Measurements from ENCODE around the gene TRABD2B.
A peak's percentile ranks its signal among the peaks of the same experiment; 100 is the strongest.

Gene TRABD2B

DNA sequence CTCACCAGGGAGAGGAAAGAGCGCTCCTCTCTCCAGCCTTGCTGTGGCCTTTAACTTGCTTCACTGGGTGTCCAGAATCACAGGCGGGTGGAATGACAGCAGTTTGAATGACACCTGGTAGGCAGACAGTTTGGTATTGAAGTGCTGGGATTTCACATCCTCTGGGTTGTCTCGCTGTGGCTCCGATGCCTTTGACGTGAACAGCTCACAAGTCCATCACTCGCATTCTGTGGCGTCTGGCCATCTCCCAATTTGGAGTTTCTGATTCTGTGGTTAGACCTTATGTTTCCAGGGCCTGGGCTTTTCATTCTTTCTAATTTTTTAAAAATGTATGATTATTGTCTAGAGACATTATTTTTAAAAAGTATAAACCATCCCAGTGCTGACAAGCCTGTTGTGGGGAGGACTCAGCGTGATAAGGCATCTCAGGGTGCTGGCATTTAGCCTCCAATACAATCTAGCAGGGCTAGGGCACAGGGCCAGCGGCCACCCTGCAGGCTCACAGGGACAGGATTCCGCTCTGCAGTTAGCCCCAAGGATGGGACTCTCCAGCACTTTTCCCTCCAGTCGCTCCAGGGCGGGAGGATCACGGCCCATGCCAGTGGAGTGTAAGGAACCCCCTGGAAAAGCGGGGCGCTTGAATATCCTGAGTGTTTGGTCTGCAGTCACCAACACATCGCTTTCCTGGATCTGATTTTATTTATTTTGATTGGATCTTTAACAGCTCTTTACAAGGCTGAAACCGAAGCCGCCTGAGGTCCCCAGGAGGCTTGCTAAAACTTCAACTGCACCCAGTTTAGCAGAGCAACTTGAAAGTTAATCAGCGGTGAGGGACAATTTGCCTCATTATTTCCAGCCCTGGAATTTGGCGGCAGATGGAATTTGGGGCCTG, 178.3 kb downstream of the TRABD2B start:
- DNase-seq, result no peak

DNA sequence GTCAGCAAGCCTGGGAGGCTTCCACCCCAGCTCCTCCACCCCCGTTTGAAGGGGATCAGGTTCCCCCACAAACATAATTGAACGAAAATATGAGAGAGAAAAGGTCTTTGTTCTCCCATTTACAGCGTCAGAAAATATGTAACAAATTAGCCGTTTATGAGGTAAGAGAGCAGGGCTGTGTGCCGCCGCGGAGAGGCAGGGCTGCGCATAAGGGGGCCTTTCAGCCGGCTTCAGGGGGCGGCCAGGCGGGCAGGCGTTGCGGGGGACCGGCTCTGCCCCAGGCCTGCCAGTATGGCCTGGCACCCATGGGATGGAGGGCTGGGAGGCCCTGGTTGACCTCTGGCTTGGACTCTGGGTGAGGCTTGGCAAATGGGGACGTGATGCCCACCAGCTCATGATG, 179.3 kb downstream of the TRABD2B start:
- no peak for DNase-seq

DNA sequence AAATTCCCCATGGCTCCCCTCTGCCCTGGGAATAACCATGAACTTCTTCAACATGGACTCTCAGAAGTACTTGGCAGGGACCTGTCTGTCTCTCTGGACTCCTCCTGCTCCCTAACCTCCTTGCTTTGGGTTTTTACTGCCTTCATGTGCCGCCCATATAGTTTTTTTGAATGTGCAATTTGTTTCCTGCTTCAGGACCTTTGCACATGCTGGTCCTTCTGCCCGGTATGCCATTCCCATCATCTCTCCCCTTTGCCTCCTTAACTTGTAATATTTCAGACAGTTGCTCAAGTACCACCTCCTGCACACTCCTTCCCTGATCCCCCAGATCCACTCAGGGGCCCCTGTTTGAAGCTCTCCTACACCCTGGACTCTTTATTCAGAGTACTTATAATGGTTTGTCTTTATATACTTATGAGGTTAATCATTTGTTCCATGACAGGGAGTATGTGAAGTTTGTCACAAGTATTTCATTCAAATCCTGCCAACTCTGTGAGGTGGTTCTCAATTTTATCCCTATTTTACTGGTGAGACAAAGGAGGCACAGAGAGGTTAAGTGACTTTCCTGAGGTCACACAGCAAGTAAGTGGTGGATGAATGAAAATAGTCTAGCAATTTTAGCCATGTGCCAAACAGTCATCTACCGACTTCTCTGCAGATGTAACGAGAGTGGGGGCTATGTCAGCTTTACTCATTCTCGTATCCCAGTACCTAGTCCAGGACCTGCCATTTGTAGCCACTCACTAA, 180.7 kb downstream of the TRABD2B start:
- no peak for DNase-seq

DNA sequence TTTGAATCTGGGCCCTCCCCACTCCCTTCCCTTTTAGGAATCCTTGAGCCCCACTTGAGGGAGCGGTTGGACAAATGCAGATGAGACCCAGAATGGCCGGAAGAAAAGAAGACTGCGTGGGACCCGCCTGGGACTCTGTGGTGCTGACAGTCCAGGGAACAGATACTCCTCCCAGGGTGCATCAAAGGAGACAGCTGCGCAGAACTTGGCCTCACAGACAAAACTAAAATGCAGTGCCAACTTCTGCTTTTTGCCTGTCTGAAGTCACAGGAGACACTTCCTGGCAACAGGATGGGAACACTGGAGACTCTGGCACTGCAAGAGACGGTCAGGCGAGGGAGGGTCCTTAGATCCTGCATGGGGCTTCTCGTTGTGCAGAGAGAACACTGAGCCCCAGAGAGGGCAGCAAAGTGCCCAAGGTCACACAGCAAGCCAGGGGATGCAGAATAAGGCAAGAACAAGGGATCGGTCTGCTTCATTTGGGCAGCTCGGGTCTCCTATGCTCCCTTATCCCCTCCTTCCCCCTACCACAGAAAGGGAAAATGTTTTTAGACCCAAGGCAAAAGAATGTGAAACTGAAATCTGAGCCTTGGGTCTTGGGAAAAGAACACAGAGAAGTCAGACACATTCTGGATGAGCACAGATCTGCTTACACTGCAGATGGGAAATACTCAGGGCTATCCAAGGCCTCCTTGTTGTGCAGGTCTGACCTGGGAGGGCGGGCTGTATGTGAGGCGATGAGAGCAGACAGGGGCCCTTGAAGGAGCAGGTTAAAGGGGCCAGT, 182.4 kb downstream of the TRABD2B start:
- DNase-seq, result no peak

DNA sequence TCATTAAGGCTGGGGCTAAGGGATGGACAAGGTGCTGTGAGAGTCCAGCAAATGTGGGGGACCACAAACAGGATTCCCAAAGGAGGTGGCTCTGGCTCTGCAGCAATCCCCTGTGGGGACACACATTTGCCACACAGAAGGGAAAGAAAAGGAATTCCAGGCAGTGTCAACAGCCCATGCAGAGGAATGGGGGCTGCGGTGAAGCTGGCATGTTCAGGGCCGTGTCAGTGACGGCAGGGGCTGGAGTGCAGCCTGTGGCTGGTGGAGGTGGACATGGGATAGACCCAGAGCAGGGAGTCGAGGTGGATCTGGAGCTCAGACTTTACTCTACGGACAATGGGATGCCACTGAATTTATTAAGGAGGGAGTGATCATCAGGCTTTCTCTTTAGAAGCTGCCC, 183.2 kb downstream of the TRABD2B start:
- no peak for DNase-seq

DNA sequence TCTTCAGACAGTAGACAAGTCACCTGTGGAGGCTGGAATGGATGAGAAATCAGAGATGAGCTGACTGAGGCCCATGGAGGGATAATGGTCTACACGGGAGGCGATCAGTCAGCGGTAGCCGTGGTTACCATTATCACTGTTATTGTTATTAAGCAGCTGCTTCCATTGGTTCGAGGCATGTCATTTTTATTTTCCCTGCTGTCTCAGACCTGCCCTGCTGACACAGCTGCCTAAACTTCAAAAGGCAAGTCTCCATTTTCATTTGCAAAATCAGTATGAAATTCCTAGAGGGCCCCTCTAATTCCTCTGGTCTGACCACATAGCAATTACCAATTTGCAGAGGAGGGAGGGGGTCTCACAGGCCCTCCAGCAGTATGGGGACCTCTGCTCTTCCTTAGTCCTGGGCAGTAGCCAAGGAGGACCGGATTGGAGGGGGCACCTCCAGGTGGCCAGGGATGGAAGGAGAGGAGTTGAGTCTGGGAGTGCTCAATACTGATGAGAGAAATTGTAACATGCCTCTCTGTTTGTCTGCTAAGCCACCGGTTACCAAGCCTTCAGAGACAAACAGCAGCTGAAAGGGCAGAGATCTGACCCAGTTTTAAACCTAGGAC, 184.2 kb downstream of the TRABD2B start:
- no peak for DNase-seq

DNA sequence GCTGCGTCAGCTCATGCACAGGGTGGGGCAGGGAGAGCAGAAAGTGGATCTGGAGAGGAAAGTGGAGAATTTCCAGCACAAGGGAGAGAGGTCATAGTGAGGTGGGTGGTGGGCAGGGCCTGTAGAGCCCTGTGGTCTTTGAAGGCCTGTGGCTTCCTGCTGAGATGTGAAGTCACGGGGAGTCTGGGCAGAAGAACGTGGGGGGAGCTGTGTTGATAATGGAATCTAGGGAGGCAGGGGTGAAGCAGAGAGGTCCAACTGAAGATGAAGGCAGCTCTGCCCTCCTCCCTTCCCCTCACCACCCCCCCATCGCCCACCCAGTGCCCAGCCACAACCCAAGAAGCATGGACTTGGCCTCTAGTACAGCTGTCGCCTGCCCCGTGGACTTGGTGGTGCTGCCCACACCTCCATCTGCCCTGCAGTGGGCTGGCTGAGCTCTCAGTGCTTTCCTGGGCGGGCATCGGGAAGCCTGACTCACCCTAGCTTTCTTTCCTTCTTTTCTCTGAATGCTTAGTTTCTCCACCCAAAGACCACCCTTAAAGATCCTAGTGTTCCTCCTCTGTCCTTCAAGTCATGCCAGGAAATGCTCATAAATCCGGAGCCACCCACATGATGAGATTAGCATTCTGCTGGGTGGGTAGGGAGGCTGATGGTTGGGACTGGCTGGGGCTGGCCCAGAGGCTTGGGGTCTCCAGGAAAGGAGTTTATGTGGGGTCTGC, 186.1 kb downstream of the TRABD2B start:
- DNase-seq, result no peak

DNA sequence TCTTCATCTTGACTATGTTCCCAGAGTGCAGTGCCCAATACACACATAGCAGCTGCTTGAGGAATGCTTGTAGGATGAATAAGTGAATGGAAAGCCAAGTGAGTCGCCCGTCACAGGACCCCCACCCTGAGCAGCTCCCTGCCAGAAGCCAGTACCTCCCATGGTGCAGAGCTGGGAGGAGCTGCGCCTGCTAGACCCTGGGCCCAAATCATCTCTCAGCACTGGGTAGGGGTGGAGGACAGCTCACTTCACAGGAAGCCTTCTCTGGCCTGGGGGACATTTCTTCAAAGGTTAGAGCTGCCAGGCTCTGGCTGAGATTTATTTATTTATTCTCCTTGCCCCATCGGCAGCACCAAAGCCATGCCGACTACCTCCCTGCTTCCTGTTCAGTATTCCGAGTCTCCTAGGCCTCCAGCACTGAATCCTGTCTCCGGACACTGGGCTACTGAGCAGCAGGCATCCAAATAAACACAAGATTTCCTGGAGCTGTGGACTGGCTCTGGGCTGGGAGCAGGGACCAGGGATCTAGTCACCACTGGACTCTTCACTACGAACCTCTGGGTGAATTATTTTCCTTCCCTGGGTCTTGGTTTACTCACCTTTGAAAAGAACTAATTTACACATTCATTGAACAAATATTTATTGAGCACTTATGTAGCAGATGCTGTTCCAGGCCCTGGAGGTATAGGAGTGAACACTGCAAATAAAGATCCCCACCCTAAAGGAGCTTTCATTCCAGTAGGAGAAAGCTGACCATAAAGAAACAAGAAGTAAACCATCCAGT, 187.7 kb downstream of the TRABD2B start:
- DNase-seq, result no peak

DNA sequence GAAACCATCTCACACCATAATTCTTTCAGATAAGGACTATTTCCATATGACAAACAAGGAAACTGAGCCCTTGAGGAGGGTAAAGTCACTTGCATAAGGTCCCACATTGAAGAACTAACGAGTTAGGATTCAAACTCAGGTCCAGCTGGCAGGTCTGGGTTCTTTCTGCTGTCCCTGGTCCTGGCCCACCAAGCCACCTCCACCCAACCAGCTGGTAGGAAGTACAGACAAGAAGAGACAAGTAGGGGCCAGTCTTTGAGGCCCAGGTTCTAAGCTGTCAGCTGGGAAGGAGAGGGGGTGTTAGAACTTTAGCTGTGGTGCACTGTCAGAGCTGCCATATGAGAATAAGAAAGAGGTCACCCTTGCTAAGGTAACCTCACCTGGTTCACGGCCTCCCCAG, 188.6 kb downstream of the TRABD2B start:
- DNase-seq, result no peak

DNA sequence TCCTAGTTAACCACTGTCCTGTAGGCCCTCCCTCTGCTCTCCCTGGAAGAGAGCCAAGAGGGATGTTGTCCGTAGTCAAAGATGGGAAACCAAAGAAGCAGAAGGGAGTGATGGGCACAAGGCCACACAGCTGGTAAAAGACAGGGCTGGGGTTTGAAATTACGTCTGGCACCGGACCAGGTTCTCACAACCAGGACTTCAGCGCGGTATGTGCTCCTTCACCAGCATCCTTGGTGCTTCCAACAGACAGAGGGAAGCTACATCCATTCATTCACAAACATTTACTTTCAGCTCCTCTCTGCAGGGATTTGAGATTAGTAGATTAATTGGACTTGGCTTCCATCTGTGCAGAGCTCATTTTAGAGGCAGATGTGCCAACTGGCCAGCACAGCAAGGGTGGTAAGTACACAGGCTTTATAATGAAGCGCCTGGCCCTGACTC, 191.2 kb downstream of the TRABD2B start:
- peak; percentile 31 for DNase-seq

DNA sequence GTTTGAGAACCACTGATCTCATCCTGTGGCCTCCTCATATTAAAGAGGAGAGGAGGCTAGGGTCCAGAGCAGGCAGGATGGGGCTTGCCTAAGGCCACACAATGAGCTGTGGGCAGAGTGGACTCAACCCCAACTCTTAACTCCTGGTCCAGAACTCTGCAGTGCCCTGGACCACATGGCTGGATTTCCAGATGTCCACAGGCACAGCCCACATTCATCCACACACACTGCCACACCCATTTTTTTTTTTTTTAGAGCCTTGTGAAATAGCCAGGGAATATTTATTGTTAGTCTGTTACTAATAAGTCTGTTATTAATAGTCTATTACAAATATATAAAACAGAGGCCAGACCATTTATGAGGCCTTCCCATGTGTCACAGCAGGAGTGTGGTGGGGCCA, 192.2 kb downstream of the TRABD2B start:
- DNase-seq, result no peak

DNA sequence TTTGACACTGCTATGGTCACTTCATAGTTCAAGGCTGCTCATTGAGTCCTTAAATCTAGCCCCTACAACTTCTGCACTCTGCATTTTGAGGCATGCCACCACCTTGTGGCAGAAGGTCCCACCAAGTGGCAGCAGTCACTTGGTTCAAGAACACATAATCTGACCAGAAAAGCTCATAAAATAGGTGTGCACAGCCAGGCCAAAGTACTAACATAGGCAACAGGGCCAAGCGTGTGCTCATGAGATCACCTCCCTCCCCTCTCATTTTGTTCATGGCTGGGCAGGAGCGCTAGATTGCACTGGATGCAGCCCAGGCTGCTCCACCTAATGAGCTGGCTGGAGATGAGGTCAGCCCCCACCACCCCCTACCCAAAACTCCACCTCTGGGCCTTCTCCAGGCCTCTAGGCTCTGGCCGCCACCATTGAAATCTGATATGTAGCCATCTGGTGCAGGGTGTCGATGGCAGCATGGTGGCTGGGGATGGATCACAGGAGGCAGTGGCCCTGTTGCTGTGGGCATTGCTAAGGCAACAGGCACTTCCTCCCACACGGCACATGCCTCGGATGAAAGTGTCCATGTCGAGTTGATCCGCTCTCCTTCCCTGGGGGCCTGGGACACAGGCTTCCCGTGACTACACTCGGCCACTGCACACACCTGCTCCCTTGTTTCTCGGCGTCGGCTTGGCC, 193.2 kb downstream of the TRABD2B start:
- no peak for DNase-seq

DNA sequence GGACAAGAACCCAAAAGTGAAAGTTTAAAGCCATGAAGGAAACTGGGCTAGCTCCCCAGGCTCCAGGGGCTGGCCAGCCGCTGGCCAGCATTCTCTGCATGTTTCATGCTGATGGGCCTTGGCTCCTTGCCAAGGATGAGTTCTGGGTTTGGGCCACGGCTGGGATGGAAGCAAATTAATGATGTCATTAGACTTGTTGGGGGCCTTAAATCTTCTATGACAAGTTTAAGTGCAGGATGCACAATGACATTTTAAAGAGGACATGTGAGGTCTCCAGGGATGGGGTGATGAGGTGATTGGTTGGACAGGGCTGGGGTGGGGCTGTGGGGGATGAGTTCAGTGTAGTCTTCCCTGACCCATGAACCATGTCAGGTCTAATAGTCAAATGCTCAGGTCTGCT, 199.6 kb downstream of the TRABD2B start:
- no peak for DNase-seq

DNA sequence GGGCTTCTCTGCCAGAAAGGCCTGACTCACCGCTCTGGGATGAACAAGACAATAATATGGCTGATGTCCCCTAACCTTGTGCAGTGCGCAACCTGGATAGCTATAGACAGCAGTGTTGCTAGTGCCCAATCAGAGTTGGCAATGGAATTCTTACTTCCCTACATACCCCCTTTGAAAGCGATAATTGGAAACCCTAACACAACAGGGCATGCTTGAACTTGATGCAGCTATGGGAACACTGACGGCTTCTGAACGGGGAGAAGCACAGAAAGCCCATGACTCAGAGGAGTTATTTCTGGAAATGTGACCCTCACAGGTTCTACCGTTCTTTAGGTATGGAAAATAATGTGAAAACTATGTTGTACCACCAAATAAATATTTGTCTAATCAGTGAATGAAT, 200.6 kb downstream of the TRABD2B start:
- no peak for DNase-seq

DNA sequence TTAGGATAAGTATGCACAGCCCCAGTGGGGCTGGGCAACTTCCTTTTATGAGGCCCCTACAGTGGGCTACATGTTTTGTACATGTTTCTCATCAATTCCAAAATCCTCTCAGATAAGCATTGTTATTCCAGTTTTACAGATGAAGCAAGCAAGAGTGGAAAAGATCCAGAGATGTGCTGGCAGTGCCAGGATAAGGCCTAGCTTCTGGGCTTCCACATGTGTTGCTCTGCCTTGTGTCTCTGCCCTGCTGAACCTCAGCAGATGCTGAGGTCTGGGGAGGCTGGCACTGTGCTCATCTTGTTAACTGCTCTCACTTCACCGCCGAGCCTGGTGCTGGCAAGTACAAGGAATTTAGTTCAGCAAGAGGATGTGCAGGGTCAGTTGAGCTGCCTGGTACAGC, 202.1 kb downstream of the TRABD2B start:
- no peak for DNase-seq

DNA sequence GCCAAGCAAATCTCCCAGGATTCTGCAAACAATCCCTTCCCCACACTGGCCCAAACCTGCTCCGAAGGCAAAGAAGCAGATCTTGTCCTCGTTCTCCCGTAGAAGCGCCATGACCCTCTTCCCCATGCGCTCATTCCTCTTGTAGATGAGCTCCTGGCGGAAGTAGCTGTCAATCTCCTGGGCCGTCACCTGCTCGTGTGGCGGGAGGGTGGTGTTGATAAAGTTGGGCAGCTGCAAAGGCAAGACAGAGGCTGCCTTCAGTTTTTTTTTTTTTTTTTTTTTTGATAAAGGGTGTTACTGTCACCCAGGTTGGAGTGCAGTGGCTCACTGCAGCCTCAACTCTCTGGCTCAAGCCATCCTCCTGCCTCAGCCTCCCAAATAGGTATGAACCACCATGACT, 202.7 kb downstream of the TRABD2B start:
- no peak for DNase-seq

DNA sequence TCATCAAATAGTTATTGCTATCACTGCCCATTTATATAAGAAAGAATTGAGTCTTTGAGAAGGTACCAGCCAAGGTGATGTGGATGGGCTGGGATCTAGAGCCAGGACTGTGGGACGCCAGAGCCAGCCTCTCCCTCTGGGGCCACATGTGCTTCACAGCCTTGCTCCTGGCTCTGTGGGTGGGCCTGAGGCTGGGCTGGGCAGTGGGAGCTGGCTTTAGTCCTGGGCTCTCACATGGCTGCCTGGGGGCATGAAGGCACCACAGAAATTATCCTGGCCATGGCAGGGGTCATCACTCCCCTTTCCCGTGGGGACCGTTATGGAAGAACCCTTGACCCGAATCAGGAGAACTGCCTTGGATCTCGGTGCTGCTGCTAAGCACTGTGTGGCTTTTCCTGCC, 203.1 kb downstream of the TRABD2B start:
- no peak for DNase-seq

DNA sequence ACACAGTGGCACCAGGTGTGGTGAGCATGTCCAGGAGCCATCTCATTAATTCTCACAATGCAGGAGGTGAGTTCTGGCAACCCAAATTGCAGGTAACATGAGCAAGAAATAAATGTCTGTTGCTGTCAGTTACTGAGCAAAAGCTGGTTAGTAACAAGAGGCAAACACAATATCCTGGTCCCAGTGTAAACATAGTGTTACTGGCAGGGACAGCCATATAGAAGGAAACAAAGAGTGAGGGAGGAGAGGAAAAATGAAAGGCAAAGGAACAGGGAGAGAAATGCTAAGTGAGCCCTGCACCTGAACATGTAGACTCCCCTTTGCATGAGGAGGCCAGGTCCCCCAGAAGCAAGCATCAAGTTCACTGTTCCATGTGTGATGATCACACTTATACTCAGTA, 203.6 kb downstream of the TRABD2B start:
- no peak for DNase-seq

DNA sequence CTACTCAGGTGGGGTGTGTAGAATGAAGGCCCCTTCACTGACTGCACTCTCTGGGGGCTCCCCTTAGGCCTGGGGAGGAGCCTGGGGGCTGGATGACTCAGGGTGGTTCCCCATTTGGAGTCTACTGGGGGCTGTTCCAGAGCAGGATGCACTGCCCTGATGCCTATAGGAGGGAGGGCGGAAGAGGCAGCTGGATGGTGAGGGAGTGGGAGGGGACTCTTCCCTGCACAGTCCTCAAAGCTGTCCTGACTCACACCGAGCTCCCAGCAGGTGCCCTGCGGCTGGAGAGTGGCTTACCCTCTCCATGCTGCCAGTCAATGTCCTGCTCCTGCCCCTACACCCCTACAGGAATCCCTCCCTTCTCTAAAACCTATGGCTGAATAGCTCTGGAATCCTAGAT, 204.4 kb downstream of the TRABD2B start:
- DNase-seq, result no peak

DNA sequence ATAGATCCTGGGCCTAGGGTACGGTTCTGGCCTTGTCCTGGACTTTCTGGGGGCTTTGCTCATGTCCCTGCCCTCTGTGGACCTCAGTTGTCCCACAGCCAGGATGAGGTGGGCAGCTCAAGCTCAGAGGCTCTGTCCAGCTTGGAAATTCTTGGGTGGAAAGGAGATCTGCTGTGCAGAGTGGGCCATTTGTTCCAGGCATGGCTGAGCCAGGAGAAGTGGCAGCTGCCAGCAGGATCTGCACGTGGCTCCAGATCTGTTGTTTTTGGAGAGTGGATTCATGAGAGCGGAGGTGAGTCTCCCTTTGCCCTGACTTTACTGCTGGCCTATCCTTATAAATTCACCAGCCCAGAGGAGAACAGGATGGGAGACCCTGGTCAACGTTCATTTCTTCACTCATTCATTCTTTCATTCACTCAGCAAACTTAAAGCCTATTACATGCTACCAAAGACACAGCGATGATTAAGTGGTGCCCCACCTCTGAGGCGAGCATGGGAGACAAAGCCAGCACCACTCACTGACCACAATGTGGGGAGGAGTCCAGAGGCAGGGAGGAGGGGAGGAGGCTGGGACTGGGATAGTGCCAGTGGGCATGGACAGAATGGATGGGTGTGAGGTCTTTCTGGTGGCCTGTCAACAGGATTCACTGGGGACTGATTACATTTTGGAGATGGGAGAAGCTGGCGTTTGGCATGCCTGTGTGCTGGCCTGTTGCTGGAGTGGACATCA, 205.1 kb downstream of the TRABD2B start:
- DNase-seq, result no peak
